BLaER1 (cell line): ENCODE results near the gene AUTS2.

ENCODE experiments used
- H3K27ac ChIP-seq: shearing (Covaris generic); formaldehyde crosslinking; 2 replicates; pipeline ENCODE4 v1.8.1; 2022
- H3K27me3 ChIP-seq: shearing (Covaris generic); formaldehyde crosslinking; 2 replicates; pipeline ENCODE4 v1.8.1; 2022
- H3K36me3 ChIP-seq: shearing (Covaris generic); formaldehyde crosslinking; 2 replicates; pipeline ENCODE4 v1.8.1; 2022
- H3K4me1 ChIP-seq: shearing (Covaris generic); formaldehyde crosslinking; 2 replicates; pipeline ENCODE4 v1.8.1; 2022
- H3K4me2 ChIP-seq: shearing (Covaris generic); formaldehyde crosslinking; 2 replicates; pipeline ENCODE4 v1.8.1; 2022
- H3K4me3 ChIP-seq: shearing (Covaris generic); formaldehyde crosslinking; 2 replicates; pipeline ENCODE4 v1.8.1; 2022
- H3K9ac ChIP-seq: shearing (Covaris generic); formaldehyde crosslinking; 2 replicates; pipeline ENCODE4 v1.8.1; 2022
- H3K9me3 ChIP-seq: shearing (Covaris generic); formaldehyde crosslinking; 2 replicates; pipeline ENCODE4 v1.8.1; 2022
- H4K20me1 ChIP-seq: shearing (Covaris generic); formaldehyde crosslinking; 2 replicates; pipeline ENCODE4 v1.8.1; 2022
- Cebpa-rat ChIP-seq: shearing (Covaris generic); IDR thresholded peaks from 2 replicates; pipeline ENCODE4 v1.8.1; 2022

The AUTS2 gene

DNA sequence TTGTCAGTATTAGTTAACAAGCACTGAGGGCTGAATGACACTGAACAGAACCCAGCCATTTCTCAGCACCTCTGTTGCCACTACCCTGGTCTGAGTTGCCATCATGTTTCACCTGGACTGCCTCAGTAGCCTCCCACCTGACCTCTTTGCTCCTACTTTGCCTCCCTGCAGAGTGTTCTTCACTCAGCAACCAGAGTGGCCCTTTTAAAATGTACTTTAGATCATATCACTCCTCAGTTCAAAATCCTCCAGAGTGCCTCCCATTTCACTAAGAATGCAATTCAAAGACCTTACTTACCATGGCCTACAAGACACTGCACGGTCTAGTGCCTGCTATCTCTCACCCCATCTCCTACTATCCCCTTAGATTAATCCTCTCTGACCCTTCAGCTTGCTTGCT is 214.5 kb downstream of the AUTS2 start:
- no peak for TF ChIP-seq Cebpa-rat
- peaks cover 9% of the 10 kb centered on the region for H3K9me3 ChIP-seq

GRCh38 chr7:69813637-69814240 is 215.5 kb downstream of the AUTS2 start:
- Histone ChIP-seq H3K9ac (no peak overlapping the region), H3K9me3 (peaks cover 2% of the 10 kb centered on the region; the same call in 1 of the 2 replicates), H3K4me1 (peaks cover 38% of the 10 kb centered on the region)

More for the DNA sequence above, 214.5 kb downstream of the AUTS2 start:
- Histone ChIP-seq H3K4me2 (no peak overlapping the region), H4K20me1 (peaks cover 89% of the 10 kb centered on the region), H3K4me1 (peaks cover 38% of the 10 kb centered on the region), H3K9ac (no peak overlapping the region), H3K36me3 (peaks cover 20% of the 10 kb centered on the region), H3K4me3 (no peak overlapping the region), H3K27me3 (no peaks in the 10 kb centered on the region), H3K27ac (no peak overlapping the region)

DNA sequence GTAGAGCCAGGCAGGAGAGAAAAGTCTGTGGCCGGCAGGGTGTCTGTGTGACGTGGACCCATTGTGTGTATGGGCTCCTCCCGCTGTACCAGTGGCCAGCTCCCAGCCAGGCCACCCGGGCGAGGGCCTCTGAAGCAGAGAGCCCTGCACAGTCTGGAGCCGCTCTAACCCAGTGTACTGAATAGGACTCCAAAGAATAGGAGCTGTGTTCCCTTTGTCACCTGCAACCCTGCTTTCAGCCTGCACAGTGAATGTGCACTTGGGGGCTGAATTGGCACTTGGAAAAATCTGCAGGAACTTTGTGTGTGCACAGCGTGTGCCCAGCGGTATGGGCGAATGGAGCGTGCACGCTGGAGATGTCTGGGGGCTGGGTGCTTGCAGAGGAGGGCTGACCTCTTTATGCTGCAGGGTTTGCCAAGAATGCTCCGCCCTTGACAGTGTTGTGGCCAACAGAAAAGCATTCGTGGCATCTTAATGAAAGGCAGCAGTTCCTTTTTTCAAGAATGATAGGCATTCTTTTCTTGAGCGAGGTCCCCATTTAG is 216.2 kb downstream of the AUTS2 start:
- no peak for TF ChIP-seq Cebpa-rat
- peaks cover 41% of the 10 kb centered on the region for H3K4me1 ChIP-seq

More at GRCh38 chr7:69813637-69814240, 215.5 kb downstream of the AUTS2 start:
- no peak overlapping the region for H3K4me2 ChIP-seq
- H4K20me1 ChIP-seq, result peaks cover 95% of the 10 kb centered on the region
- 0 out of 2 replicates have a peak, but pooled peaks cover 13% of the 10 kb centered on the region for H3K36me3 ChIP-seq
- no peak for TF ChIP-seq Cebpa-rat
- H3K4me3 ChIP-seq, result no peak overlapping the region
- no peak overlapping the region for H3K27ac ChIP-seq
- H3K27me3 ChIP-seq, result no peaks in the 10 kb centered on the region

DNA sequence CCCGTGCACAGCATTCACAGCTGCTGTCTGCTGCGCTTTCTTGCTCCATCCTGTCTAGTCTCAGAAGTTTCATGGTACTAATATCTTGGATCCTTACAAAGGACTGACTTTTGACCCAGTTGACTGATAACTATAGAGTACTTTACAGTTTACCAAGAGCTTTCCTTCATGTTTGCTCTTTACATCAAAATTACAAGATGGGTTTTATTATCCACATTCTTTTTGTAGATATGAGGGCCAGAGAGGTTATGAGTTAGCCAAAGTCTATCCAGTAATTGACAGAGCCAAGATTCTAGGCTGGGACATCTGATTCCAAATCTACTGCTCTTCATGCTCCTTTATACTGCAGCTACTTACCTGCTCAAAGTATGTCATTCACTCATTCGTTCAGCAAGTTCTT is 218.2 kb downstream of the AUTS2 start:
- Histone ChIP-seq H3K36me3 (peaks cover 11% of the 10 kb centered on the region; the same call in 1 of the 2 replicates), H3K27me3 (no peaks in the 10 kb centered on the region), H3K4me3 (no peak overlapping the region), H4K20me1 (peaks cover 99% of the 10 kb centered on the region), H3K27ac (no peak overlapping the region), H3K4me1 (peaks cover 41% of the 10 kb centered on the region), H3K9ac (no peak overlapping the region), H3K4me2 (no peak overlapping the region), H3K9me3 (peaks cover 6% of the 10 kb centered on the region; the same call in 1 of the 2 replicates)
- no peak for TF ChIP-seq Cebpa-rat

More for the DNA sequence above, 216.2 kb downstream of the AUTS2 start:
- Histone ChIP-seq H3K27me3 (no peaks in the 10 kb centered on the region), H3K4me3 (no peak overlapping the region), H3K9me3 (no peaks in the 10 kb centered on the region), H3K27ac (no peak overlapping the region; the same call in 1 of the 2 replicates), H3K36me3 (0 out of 2 replicates have a peak, but pooled peaks cover 15% of the 10 kb centered on the region), H3K4me2 (peak overlapping the region; percentile 15; the same call in 1 of the 2 replicates), H3K9ac (no peak overlapping the region), H4K20me1 (peaks cover 98% of the 10 kb centered on the region)

- no peaks in the 10 kb centered on the region for H3K27me3 ChIP-seq
- H4K20me1 ChIP-seq, result peaks cover 99% of the 10 kb centered on the region
- H3K4me1 ChIP-seq, result peaks cover 43% of the 10 kb centered on the region
- H3K9me3 ChIP-seq, result peaks cover 6% of the 10 kb centered on the region; the same call in 1 of the 2 replicates
- H3K36me3 ChIP-seq, result peaks cover 15% of the 10 kb centered on the region; the same call in 1 of the 2 replicates
- H3K4me2 ChIP-seq, result no peak overlapping the region
- TF ChIP-seq Cebpa-rat, result no peak
- no peak overlapping the region for H3K27ac ChIP-seq
- no peak overlapping the region for H3K4me3 ChIP-seq
- H3K9ac ChIP-seq, result no peak overlapping the region
Measured at GRCh38 chr7:69817121-69817520, 218.8 kb downstream of the AUTS2 start.

- Histone ChIP-seq H3K9me3 (peaks cover 6% of the 10 kb centered on the region; the same call in 1 of the 2 replicates), H3K27me3 (no peaks in the 10 kb centered on the region), H3K4me1 (peaks cover 47% of the 10 kb centered on the region), H3K36me3 (peaks cover 17% of the 10 kb centered on the region; the same call in 1 of the 2 replicates), H3K4me2 (no peak overlapping the region), H4K20me1 (peaks cover 99% of the 10 kb centered on the region), H3K27ac (no peak overlapping the region), H3K4me3 (no peak overlapping the region), H3K9ac (no peak overlapping the region)
- no peak for TF ChIP-seq Cebpa-rat
Measured at GRCh38 chr7:69817841-69818635, 219.8 kb downstream of the AUTS2 start.

GRCh38 chr7:69818636-69819332 is 220.5 kb downstream of the AUTS2 start:
- H3K9me3 ChIP-seq, result peaks cover 6% of the 10 kb centered on the region; the same call in 1 of the 2 replicates
- H3K9ac ChIP-seq, result no peak overlapping the region
- no peak for TF ChIP-seq Cebpa-rat
- peaks cover 47% of the 10 kb centered on the region for H3K4me1 ChIP-seq
- peaks cover 17% of the 10 kb centered on the region; the same call in 1 of the 2 replicates for H3K36me3 ChIP-seq
- no peak overlapping the region for H3K4me3 ChIP-seq
- H3K27ac ChIP-seq, result no peak overlapping the region
- no peaks in the 10 kb centered on the region for H3K27me3 ChIP-seq
- peaks cover 99% of the 10 kb centered on the region for H4K20me1 ChIP-seq
- H3K4me2 ChIP-seq, result no peak overlapping the region

DNA sequence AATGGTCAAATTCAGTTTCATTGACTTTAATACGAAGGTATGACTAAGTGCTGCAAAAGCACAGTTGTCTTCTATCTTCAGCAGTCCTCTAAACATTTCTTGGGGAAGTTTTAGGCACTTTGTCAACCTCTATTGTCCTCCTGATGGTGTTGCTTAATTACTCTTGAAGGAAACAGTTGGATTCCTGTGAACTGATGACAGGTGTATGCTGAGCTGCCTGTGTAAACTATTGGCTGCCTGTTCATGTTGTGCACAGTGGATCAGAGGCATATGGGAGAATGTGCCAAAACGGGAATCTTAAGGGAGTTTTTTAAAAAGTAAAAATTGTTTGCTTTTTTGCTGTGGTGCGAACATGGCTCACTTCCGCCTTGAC is 221.0 kb downstream of the AUTS2 start:
- H3K4me3 ChIP-seq, result no peak overlapping the region
- no peak for TF ChIP-seq Cebpa-rat
- no peak overlapping the region for H3K4me2 ChIP-seq
- peaks cover 6% of the 10 kb centered on the region; the same call in 1 of the 2 replicates for H3K9me3 ChIP-seq
- H3K27ac ChIP-seq, result no peak overlapping the region
- H3K9ac ChIP-seq, result no peak overlapping the region
- H3K27me3 ChIP-seq, result no peaks in the 10 kb centered on the region
- peaks cover 17% of the 10 kb centered on the region; the same call in 1 of the 2 replicates for H3K36me3 ChIP-seq
- H3K4me1 ChIP-seq, result peaks cover 46% of the 10 kb centered on the region
- peaks cover 99% of the 10 kb centered on the region for H4K20me1 ChIP-seq

DNA sequence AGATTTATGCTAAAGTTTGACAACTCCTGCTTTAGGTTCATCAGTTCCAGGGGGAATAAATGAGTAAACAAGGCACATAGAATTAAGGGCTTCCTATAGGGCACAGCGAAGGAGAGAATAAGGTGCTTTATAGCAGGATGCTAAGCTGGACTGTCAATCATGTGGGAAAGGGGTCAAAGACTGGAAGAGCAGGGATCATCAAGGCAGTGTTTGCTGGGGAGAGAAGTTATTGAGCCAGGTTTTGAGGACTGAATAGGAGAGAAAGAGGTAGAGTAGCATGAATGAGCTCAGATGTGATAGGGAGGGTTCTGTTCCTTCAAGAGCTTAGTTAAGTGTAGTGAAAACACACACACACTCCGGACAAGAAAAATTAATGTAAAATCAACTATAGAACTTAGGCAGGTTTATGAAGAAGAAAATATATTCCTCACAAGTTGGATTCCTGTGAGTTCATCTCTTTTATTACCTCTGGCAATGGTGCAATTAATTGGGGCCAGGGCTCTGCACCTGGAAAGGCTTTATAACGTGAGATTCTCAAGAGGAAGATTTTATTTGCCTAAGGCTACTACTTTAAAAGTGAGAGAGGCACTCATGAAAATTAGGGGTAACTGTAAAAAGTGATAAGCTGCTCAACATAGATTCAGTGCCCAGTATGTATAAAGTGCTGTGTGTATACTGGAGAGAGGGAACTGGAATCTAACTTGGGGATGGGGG is 222.4 kb downstream of the AUTS2 start:
- TF ChIP-seq Cebpa-rat, result no peak
- Histone ChIP-seq H3K27ac (no peak overlapping the region), H3K4me3 (no peak overlapping the region), H4K20me1 (peaks cover 100% of the 10 kb centered on the region), H3K9ac (no peak overlapping the region), H3K9me3 (peaks cover 6% of the 10 kb centered on the region; the same call in 1 of the 2 replicates), H3K36me3 (peaks cover 17% of the 10 kb centered on the region; the same call in 1 of the 2 replicates), H3K4me2 (no peak overlapping the region), H3K4me1 (peaks cover 50% of the 10 kb centered on the region), H3K27me3 (no peaks in the 10 kb centered on the region)
